Stomach (tissue), 9 donors: ENCODE data around the gene WHAMM. TPM values are rescaled to one million over a fixed set of nuclear protein-coding genes. Genes with fewer than 3 reads are reported as not detected.

Experiments
- DNase-seq, 2 donors: peaks; one replicate each; pipeline versions ENCODE4 v3.0.0 to v3.0.0-alpha.2; 2013 to 2019
- H3K27ac ChIP-seq, 5 donors: fragments of 200-600 bp in 4 of 5; sonication (generic) in 4 of 5; one replicate each; pipeline ENCODE4 v1.5.1; 2013 to 2019; ENCODE audit warnings: mild to moderate bottlenecking in 1 of 5, moderate library complexity in 1 of 5
- H3K27me3 ChIP-seq, 3 donors: fragments of 200-600 bp; sonication (generic); one replicate each; pipeline ENCODE4 v1.5.1; 2017 to 2019; ENCODE audit warnings: mixed run types in 1 of 3
- H3K36me3 ChIP-seq, 4 donors: fragments of 200-600 bp; sonication (generic); 1 replicate in 3 of 4; 2 replicates in 1 of 4; pipeline ENCODE4 v1.5.1; 2016 to 2019
- H3K4me1 ChIP-seq, 4 donors: fragments of 200-600 bp; sonication (generic); one replicate each; pipeline ENCODE4 v1.5.1; 2016 to 2019
- H3K4me3 ChIP-seq, 4 donors: fragments of 200-600 bp; sonication (generic) in 3 of 4; one replicate each; pipeline ENCODE4 v1.5.1; 2016 to 2019; ENCODE audit warnings: mild to moderate bottlenecking in 1 of 4
- H3K9me3 ChIP-seq, 4 donors: fragments of 200-600 bp; sonication (generic); one replicate each; pipeline ENCODE4 v1.5.1; 2016 to 2019
- CTCF ChIP-seq, 7 experiments: fragments of 450-650 bp in 4 of 7; fragments of 200-600 bp in 3 of 7; sonication (generic) in 3 of 7; IDR thresholded peaks; one replicate each; pipeline ENCODE4 v1.5.1; 2016 to 2019; ENCODE audit warnings: antibody characterized with exemption in 7 of 7, control low read depth in 2 of 7, mild to moderate bottlenecking in 1 of 7
- EP300 ChIP-seq: sonication (generic); formaldehyde crosslinking; IDR thresholded peaks from one replicate; pipeline ENCODE4 v1.6.1; 2017; ENCODE audit warnings: antibody characterized with exemption
- POLR2A ChIP-seq, 4 donors: fragments of 450-650 bp; IDR thresholded peaks; one replicate each; pipeline ENCODE4 v1.6.1; 2016; ENCODE audit warnings: antibody characterized with exemption in 4 of 4, control low read depth in 2 of 4, mild to moderate bottlenecking in 1 of 4, moderate library complexity in 1 of 4
- POLR2AphosphoS5 ChIP-seq, 3 donors: sonication (generic); formaldehyde crosslinking; IDR thresholded peaks; one replicate each; pipeline ENCODE4 v1.6.1; 2016; ENCODE audit warnings: antibody characterized with exemption in 3 of 3
- WGBS, 5 donors: extraction: QIAGEN DNeasy Blood & Tissue Kit in 3 of 5; methylation state at CpG; one replicate each; pipeline versions ENCODE4 v1.1.5 to v1.1.7; 2013 to 2018; 5-methylcytosine and 5-hydroxymethylcytosine counted together
- intact Hi-C: fragments of 100-400 bp; cut with DNase I; formaldehyde crosslinking; loops from one replicate; pipeline ENCODE4 v1.15.1; 2023; ENCODE audit warnings: low total_unique reads
- polyA plus RNA-seq, 3 donors: library from polyadenylated mRNA; stranded (reverse); fragments of 200-250 nt; gene quantifications; one replicate each; pipeline ENCODE4 v1.2.3, GENCODE V29; 2013
- total RNA-seq, 5 donors: library from RNA; depleted of rRNA; stranded (reverse); fragments of >200 nt; gene quantifications; one replicate each; pipeline versions ENCODE4 v1.1.0 to v1.2.3, GENCODE V29; 2014 to 2016
- donor health status: healthy with polysubstance abuse.
- donor health status: Bipolar disorder and iron deficiency.
- donor health status: healthy.

WHAMM gene
- total and polyA plus RNA-seq, 8 donors: 3.6 to 44.6 (median 7.3) TPM

- Histone ChIP-seq H3K9me3 (no peaks in the 10 kb centered on the region), H3K36me3 (peaks cover 5 to 39% (median 29%) of the 10 kb centered on the region in 4 donors), H3K27ac (peak overlapping the region in 1 of 5 donors; percentile 31), H3K4me3 (no peak overlapping the region), H3K4me1 (peaks cover 0 to 13% (median 0%) of the 10 kb centered on the region in 4 donors), H3K27me3 (no peaks in the 10 kb centered on the region)
- TF ChIP-seq POLR2A (IDR thresholded peaks at IDR 0.05): no peak
- TF ChIP-seq POLR2AphosphoS5 (IDR thresholded peaks at IDR 0.05): no peak
- no peak for TF ChIP-seq CTCF (IDR thresholded peaks at IDR 0.05)
- no peak for TF ChIP-seq EP300
- peak in 1 of 2 donors; percentile 17 for DNase-seq
- 23 to 42% (median 34%) methylated on average over 5 of the region's 5 CpGs for WGBS, 5 donors
- intact Hi-C loops: no loop called here
Measured at GRCh38 chr15:82871358-82871757, 61.9 kb downstream of the WHAMM start.

- intact Hi-C loops: no loop called here
- 77 to 84% (median 81%) methylated on average over 6 to 7 of the region's 7 CpGs for WGBS, 5 donors
- Histone ChIP-seq H3K4me3 (no peak overlapping the region), H3K27me3 (no peaks in the 10 kb centered on the region), H3K4me1 (peaks cover 0 to 13% (median 0%) of the 10 kb centered on the region in 4 donors), H3K36me3 (peaks cover 5 to 39% (median 29%) of the 10 kb centered on the region in 4 donors), H3K9me3 (no peaks in the 10 kb centered on the region), H3K27ac (peak overlapping the region in 1 of 5 donors; percentile 31)
- peak in 1 of 2 donors; percentile 9 for DNase-seq
- TF ChIP-seq CTCF (IDR thresholded peaks at IDR 0.05): no peak
- no peak for TF ChIP-seq POLR2AphosphoS5 (IDR thresholded peaks at IDR 0.05)
- TF ChIP-seq EP300: no peak
- TF ChIP-seq POLR2A (IDR thresholded peaks at IDR 0.05): no peak
Measured at GRCh38 chr15:82871832-82872484, 62.5 kb downstream of the WHAMM start.

GRCh38 chr15:82873000-82873680 is 63.7 kb downstream of the WHAMM start:
- no peaks in the 10 kb centered on the region for H3K27me3 ChIP-seq
- no peaks in the 10 kb centered on the region for H3K9me3 ChIP-seq
- H3K27ac ChIP-seq: no peak overlapping the region
- intact Hi-C loops: no loop called here
- H3K4me3 ChIP-seq: no peak overlapping the region
- peaks cover 0 to 13% (median 0%) of the 10 kb centered on the region in 4 donors for H3K4me1 ChIP-seq
- TF ChIP-seq CTCF (IDR thresholded peaks at IDR 0.05) (no peak), EP300 (no peak), POLR2AphosphoS5 (IDR thresholded peaks at IDR 0.05) (no peak), POLR2A (IDR thresholded peaks at IDR 0.05) (no peak)
- peaks cover 5 to 39% (median 29%) of the 10 kb centered on the region in 4 donors for H3K36me3 ChIP-seq
- 85 to 92% (median 88%) methylated on average over 5 to 7 of the region's 7 CpGs for WGBS, 5 donors
- peak in 1 of 2 donors; percentile 22 for DNase-seq

- no peak overlapping the region for H3K4me3 ChIP-seq
- H3K9me3 ChIP-seq: no peaks in the 10 kb centered on the region
- 62 to 87% (median 77%) methylated on average over 1 of the region's 1 CpG for WGBS, 5 donors
Measured at GRCh38 chr15:82874267-82874666, 64.8 kb downstream of the WHAMM start.

More at GRCh38 chr15:82874267-82874666, 64.8 kb downstream of the WHAMM start:
- no peak for DNase-seq
- Histone ChIP-seq H3K4me1 (peaks cover 0 to 13% (median 0%) of the 10 kb centered on the region in 4 donors), H3K27ac (no peak overlapping the region), H3K27me3 (no peaks in the 10 kb centered on the region), H3K36me3 (peaks cover 5 to 39% (median 29%) of the 10 kb centered on the region in 4 donors)
- TF ChIP-seq CTCF (IDR thresholded peaks at IDR 0.05) (no peak), POLR2AphosphoS5 (IDR thresholded peaks at IDR 0.05) (no peak), EP300 (no peak), POLR2A (IDR thresholded peaks at IDR 0.05) (no peak)
- intact Hi-C loops: no loop called here
